GM10266 (cell line): ENCODE measurements around the gene DUXB.

Source experiments
- DNase-seq: peaks from one replicate; pipeline ENCODE4 v3.0.0; 2012; ENCODE audit errors: extremely low spot score
- TF ChIP-seq, protein P1 (sequence below): IDR thresholded peaks from 2 replicates; pipeline ENCODE4 v1.5.1; 2012; ENCODE audit warnings: mild to moderate bottlenecking, low read depth; ENCODE audit not compliant: control insufficient read depth, insufficient read depth; ENCODE audit errors: missing control alignments

DUXB gene, protein sequence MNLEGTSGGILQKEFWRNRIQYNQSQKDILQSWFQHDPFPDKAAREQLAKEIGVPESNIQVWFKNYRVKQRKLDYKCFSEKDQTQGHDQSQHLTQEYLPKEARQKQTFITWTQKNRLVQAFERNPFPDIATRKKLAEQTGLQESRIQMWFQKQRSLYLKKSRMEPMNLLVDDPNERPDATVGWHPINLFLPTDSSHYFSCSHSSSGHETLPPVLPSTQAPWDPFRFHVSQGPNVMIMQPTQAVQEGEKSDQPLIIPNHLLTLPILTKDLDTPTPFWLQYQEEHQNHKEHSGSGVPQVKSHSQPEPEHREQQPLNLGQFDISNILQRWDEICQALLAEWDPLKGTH

DNA sequence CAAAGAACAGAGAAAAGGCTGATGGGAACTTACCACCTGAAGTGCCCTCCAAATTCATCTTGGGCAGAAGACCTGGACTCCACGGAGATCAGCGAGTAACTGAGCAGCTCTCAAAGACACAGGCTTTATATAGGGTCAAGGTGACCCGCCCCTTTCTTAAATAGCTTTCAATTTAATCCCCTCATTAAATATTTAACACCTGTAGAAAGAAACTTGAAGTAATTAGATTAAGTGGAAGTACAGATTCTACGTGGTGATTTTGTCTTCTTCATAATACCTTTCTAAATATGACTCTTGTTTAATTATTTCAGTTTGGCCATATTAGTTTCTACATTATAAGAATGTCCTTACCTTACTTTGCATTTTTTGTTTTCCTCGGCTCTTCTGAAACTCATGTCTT is at the start of gene DUXB:
Gene DUXB, minus strand, starts transcription at position 101 of the 400 bp plus-strand sequence. Its CDS starts 43 bp downstream, at position 58.
- TF ChIP-seq, protein P1, sequence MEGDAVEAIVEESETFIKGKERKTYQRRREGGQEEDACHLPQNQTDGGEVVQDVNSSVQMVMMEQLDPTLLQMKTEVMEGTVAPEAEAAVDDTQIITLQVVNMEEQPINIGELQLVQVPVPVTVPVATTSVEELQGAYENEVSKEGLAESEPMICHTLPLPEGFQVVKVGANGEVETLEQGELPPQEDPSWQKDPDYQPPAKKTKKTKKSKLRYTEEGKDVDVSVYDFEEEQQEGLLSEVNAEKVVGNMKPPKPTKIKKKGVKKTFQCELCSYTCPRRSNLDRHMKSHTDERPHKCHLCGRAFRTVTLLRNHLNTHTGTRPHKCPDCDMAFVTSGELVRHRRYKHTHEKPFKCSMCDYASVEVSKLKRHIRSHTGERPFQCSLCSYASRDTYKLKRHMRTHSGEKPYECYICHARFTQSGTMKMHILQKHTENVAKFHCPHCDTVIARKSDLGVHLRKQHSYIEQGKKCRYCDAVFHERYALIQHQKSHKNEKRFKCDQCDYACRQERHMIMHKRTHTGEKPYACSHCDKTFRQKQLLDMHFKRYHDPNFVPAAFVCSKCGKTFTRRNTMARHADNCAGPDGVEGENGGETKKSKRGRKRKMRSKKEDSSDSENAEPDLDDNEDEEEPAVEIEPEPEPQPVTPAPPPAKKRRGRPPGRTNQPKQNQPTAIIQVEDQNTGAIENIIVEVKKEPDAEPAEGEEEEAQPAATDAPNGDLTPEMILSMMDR, result no peak
- DNase-seq, result no peak

DNA sequence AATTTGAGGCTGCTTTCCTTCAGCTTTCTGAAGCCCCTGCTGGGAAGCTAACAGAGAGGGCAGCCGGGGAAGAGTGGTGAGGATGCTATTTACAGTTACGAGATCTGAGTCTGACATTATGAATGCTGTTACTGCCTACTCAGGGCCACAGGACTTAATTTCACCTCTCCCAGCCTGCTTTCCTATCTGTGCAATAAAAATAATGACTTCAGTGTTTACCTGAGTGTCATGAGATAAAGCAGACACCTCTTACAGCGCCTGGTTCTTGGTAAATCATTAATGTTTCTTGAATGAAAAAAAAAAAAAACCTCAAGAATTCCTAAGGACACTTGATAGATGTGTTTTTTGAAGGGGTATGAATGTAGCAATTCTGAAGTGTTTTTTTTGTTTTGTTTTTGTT is 49.3 kb upstream of the DUXB start:
- TF ChIP-seq, protein P1, result no peak
- DNase-seq, result no peak

DNA sequence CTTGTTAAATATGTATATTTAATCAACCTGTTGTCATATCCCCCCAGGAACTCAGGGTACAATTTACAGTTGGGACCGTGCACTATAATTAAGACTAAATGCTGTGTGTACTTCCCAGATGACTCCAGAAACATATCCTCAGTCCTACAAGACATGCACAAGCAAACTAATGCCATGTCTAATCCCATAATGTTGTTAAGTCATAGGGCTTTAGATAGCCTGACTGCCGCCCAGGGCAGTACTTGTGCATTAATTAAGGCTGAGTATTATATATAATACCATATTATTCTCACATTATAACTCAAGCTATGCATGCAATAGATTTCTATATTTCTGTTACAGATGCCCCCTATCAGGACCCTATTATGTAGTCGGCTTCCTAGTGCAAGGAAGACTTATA is 45.1 kb upstream of the DUXB start:
- no peak for DNase-seq
- TF ChIP-seq, protein P1, result no peak

DNA sequence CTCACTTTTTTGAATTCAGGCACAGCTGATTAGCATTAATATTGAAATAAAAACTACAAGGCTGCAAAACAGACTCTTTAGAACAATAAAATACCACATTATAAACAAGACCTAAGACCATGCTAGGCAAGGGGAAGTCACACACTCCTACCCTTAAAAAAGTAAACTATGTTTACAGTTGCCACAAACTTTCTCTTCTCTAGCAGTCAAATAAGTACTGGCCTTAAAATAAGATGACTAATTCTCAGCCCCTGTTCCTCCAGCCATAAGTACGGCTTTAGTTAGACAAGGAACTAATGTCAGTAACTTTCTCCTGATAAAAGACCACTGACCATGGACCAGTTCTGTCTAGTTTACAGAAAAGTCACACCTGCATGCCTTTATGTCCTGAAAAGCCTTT is 44.6 kb upstream of the DUXB start:
- no peak for DNase-seq
- TF ChIP-seq, protein P1, result no peak

DNA sequence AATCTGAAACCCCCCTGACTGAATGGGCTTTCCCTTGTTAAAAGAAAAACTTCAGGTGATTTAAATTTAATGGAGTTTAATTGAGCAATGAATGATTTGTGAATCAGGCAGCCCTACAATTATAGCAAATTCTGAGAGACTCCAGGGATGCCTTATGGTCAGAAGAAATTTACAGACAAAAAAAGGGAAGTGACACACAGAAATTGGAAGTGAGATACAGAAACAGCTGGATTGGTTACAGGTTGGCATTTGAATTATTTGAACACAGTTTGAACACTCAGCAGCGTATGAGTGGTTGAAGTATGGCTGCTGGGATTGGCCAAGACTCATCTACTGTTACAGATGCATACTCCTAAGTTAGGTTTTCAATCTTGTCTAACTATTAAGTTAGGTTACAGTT is 44.0 kb upstream of the DUXB start:
- no peak for DNase-seq
- TF ChIP-seq, protein P1, result no peak

DNA sequence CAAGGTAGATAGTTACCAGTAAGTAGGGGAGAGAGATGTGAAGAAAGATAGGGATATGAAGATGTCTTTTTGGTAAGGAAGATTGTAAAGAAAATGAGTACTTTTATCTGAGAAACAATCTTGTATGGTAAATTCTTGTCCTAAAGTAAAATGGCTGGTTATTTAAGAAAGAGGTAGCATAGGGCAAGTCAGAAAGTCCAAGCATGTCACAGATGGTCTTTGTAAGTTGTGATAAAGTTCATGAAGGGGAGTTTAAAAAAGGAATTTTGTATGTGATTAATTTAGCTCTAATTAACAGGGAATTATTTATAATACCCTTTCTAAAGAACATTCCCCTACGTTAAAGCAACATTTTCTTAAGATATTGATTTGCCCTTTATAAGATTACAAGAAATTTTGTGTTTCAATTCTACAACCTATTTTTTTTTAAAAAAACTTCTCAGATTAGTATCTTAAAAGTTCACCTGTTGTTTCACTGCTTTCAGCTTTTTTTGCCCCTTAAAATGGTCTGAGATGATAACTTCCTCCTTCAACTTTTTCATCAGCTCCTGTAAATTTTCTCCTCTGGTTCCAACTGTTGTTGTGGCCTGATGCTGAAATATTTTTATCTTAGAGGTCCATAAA is 41.3 kb upstream of the DUXB start:
- TF ChIP-seq, protein P1, result no peak
- no peak for DNase-seq
